Measurements from ENCODE around the gene ATP11C. TPM values are rescaled to one million over a fixed set of nuclear protein-coding genes. Genes with fewer than 3 reads are reported as not detected.
"Not testable (repeated sequence)": the region's sequence is repeated elsewhere in the genome, so short reads cannot be mapped to it uniquely, and the experiment has no call there.

ATP11C gene
- total and polyA plus RNA-seq, 2 experiments from 2014 or later, result 44.0 to 90.7 TPM

DNA sequence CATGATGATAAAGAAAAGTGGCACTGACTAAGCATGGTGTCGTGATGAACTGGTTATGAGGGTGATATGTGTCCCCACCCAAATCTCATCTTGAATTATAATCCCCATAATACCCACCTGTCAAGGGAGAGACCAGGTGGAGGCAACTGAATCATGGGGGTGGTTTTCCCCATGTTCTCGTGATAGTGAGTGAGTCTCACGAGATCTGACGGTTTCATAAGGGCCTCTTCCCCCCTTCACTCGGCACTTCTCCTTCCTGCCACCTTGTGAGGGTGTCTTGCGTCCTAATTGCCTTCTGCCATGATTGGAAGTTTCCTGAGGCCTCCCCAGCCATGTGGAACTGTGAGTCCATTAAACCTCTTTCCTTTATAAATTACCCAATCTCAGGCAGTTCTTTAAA lies 11.7 kb downstream of the ATP11C start:
- H4K20me1 ChIP-seq (replicated peaks; ENCODE audit: insufficient read depth), result peaks cover 10% of the 10 kb centered on the region; the same call in 1 of the 2 replicates
- H3K27ac Mint-ChIP-seq; H3K27me3 Mint-ChIP-seq (ENCODE audit: insufficient read depth, low read depth, poor library complexity); H3K4me3 Mint-ChIP-seq; H3K27ac ChIP-seq (ENCODE audit: low read depth); H2AFZ ChIP-seq; H3K4me3 ChIP-seq; DNase-seq (ENCODE audit: low spot score); H3F3A ChIP-seq (replicated peaks; ENCODE audit: low read depth); H3K4me1 ChIP-seq (ENCODE audit: insufficient read depth); H3K9me2 ChIP-seq (ENCODE audit: insufficient read depth); H3K9me3 Mint-ChIP-seq; H3K36me3 Mint-ChIP-seq (ENCODE audit: low read depth); ATAC-seq; H3K36me3 ChIP-seq (ENCODE audit: insufficient read depth); H3K27me3 ChIP-seq (ENCODE audit: insufficient read depth); H3K4me2 ChIP-seq: not testable (repeated sequence)
- peaks cover 24% of the 10 kb centered on the region for H3K4me1 Mint-ChIP-seq
- H3K79me2 ChIP-seq (replicated peaks; ENCODE audit: insufficient read depth), result peaks cover 80% of the 10 kb centered on the region

DNA sequence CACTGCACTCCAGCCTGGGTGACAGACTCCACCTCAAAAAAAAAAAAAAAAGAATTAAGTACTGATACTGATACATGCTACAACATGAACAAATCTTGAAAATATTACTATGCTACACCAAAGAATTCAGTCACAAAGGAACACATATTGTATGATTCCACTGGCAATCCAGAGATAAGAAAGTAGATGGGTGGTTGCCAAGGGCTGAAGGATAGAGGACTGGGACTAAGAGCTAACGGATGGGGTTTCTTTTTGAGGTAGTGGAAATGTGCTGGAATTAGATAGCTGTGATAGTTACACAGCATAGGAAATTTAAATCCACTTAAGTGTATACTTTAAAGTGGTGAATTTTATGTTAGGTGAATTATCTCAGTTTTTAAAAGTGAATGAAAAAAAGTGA lies 12.5 kb downstream of the ATP11C start:
- peaks cover 80% of the 10 kb centered on the region for H3K79me2 ChIP-seq (replicated peaks; ENCODE audit: insufficient read depth)
- no peaks in the 10 kb centered on the region for H3K9me2 ChIP-seq (ENCODE audit: insufficient read depth)
- H2AFZ ChIP-seq, result no peak overlapping the region

DNA sequence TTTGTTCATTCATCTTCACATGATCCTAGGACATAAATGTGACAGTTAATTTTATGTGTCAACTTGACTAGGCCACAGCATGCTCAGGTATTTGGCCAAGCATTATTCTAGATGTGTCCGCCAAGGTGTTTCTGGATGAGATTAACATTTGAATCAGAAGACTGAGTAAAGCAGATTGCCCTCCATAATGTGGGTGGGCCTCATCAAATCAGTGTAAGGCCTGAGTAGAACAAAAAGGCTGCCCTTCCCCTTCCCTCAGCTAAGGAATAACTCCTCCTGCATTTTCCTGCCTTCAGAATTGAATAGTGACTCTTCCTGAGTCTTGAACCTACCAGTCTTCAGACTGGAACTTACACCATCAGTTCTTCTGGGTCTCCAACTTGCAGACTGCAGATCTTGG lies 18.4 kb downstream of the ATP11C start:
- Histone ChIP-seq H3K9me2 (ENCODE audit: insufficient read depth) (no peaks in the 10 kb centered on the region), H3K27me3 (ENCODE audit: insufficient read depth) (no peaks in the 10 kb centered on the region), H3K27ac (ENCODE audit: low read depth) (no peak overlapping the region), H3K79me2 (replicated peaks; ENCODE audit: insufficient read depth) (peaks cover 81% of the 10 kb centered on the region), H3K36me3 (ENCODE audit: insufficient read depth) (no peaks in the 10 kb centered on the region), H2AFZ (no peak overlapping the region), H3K4me1 (ENCODE audit: insufficient read depth) (peaks cover 24% of the 10 kb centered on the region), H4K20me1 (replicated peaks; ENCODE audit: insufficient read depth) (peaks cover 5% of the 10 kb centered on the region; the same call in 1 of the 2 replicates), H3K4me2 (no peak overlapping the region), H3F3A (replicated peaks; ENCODE audit: low read depth) (no peaks in the 10 kb centered on the region), H3K4me3 (no peak overlapping the region)
- Mint-ChIP-seq H3K27ac (no peak overlapping the region), H3K4me3 (no peak overlapping the region), H3K27me3 (ENCODE audit: insufficient read depth, low read depth, poor library complexity) (peaks cover 3% of the 10 kb centered on the region), H3K9me3 (no peaks in the 10 kb centered on the region), H3K36me3 (ENCODE audit: low read depth) (no peaks in the 10 kb centered on the region; the same call in 2 of the 3 replicates), H3K4me1 (peaks cover 36% of the 10 kb centered on the region)
- ATAC-seq (no peak), DNase-seq (ENCODE audit: low spot score) (no peak)
- TF ChIP-seq, protein P1, sequence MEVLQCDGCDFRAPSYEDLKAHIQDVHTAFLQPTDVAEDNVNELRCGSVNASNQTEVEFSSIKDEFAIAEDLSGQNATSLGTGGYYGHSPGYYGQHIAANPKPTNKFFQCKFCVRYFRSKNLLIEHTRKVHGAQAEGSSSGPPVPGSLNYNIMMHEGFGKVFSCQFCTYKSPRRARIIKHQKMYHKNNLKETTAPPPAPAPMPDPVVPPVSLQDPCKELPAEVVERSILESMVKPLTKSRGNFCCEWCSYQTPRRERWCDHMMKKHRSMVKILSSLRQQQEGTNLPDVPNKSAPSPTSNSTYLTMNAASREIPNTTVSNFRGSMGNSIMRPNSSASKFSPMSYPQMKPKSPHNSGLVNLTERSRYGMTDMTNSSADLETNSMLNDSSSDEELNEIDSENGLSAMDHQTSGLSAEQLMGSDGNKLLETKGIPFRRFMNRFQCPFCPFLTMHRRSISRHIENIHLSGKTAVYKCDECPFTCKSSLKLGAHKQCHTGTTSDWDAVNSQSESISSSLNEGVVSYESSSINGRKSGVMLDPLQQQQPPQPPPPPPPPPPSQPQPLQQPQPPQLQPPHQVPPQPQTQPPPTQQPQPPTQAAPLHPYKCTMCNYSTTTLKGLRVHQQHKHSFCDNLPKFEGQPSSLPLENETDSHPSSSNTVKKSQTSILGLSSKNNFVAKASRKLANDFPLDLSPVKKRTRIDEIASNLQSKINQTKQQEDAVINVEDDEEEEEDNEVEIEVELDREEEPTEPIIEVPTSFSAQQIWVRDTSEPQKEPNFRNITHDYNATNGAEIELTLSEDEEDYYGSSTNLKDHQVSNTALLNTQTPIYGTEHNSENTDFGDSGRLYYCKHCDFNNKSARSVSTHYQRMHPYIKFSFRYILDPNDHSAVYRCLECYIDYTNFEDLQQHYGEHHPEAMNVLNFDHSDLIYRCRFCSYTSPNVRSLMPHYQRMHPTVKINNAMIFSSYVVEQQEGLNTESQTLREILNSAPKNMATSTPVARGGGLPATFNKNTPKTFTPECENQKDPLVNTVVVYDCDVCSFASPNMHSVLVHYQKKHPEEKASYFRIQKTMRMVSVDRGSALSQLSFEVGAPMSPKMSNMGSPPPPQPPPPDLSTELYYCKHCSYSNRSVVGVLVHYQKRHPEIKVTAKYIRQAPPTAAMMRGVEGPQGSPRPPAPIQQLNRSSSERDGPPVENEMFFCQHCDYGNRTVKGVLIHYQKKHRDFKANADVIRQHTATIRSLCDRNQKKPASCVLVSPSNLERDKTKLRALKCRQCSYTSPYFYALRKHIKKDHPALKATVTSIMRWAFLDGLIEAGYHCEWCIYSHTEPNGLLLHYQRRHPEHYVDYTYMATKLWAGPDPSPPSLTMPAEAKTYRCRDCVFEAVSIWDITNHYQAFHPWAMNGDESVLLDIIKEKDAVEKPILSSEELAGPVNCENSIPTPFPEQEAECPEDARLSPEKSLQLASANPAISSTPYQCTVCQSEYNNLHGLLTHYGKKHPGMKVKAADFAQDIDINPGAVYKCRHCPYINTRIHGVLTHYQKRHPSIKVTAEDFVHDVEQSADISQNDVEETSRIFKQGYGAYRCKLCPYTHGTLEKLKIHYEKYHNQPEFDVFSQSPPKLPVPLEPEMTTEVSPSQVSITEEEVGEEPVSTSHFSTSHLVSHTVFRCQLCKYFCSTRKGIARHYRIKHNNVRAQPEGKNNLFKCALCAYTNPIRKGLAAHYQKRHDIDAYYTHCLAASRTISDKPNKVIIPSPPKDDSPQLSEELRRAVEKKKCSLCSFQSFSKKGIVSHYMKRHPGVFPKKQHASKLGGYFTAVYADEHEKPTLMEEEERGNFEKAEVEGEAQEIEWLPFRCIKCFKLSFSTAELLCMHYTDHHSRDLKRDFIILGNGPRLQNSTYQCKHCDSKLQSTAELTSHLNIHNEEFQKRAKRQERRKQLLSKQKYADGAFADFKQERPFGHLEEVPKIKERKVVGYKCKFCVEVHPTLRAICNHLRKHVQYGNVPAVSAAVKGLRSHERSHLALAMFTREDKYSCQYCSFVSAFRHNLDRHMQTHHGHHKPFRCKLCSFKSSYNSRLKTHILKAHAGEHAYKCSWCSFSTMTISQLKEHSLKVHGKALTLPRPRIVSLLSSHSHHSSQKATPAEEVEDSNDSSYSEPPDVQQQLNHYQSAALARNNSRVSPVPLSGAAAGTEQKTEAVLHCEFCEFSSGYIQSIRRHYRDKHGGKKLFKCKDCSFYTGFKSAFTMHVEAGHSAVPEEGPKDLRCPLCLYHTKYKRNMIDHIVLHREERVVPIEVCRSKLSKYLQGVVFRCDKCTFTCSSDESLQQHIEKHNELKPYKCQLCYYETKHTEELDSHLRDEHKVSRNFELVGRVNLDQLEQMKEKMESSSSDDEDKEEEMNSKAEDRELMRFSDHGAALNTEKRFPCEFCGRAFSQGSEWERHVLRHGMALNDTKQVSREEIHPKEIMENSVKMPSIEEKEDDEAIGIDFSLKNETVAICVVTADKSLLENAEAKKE (CRISPR knock-in tag; IDR thresholded peaks at IDR 0.05), result no peak
- no peak for TF ChIP-seq JUNB (IDR thresholded peaks at IDR 0.05; ENCODE audit: unreplicated experiment)

More for the DNA sequence above, 12.5 kb downstream of the ATP11C start:
- H4K20me1 ChIP-seq (replicated peaks; ENCODE audit: insufficient read depth), result peaks cover 11% of the 10 kb centered on the region; the same call in 1 of the 2 replicates
- ATAC-seq (no peak), DNase-seq (ENCODE audit: low spot score) (no peak)
- Mint-ChIP-seq H3K27me3 (ENCODE audit: insufficient read depth, low read depth, poor library complexity) (no peaks in the 10 kb centered on the region), H3K27ac (no peak overlapping the region), H3K36me3 (ENCODE audit: low read depth) (no peaks in the 10 kb centered on the region; the same call in 1 of the 3 replicates), H3K4me1 (peaks cover 16% of the 10 kb centered on the region), H3K9me3 (no peaks in the 10 kb centered on the region), H3K4me3 (no peak overlapping the region)
- TF ChIP-seq ZNF114 (CRISPR knock-in tag; IDR thresholded peaks at IDR 0.05) (no peak), STAT1 (IDR thresholded peaks at IDR 0.05; ENCODE audit: unreplicated experiment) (no peak), POLR2AphosphoS5 (IDR thresholded peaks at IDR 0.05; ENCODE audit: low read depth) (no peak), JUNB (IDR thresholded peaks at IDR 0.05; ENCODE audit: unreplicated experiment) (no peak), EZH2 (IDR thresholded peaks at IDR 0.05; ENCODE audit: low read depth, unreplicated experiment) (no peak), CREB1 (CRISPR knock-in tag; IDR thresholded peaks at IDR 0.05; ENCODE audit: low read depth) (no peak), NANOG (IDR thresholded peaks at IDR 0.05; ENCODE audit: borderline replicate concordance) (no peak)
- TF ChIP-seq, protein P2, sequence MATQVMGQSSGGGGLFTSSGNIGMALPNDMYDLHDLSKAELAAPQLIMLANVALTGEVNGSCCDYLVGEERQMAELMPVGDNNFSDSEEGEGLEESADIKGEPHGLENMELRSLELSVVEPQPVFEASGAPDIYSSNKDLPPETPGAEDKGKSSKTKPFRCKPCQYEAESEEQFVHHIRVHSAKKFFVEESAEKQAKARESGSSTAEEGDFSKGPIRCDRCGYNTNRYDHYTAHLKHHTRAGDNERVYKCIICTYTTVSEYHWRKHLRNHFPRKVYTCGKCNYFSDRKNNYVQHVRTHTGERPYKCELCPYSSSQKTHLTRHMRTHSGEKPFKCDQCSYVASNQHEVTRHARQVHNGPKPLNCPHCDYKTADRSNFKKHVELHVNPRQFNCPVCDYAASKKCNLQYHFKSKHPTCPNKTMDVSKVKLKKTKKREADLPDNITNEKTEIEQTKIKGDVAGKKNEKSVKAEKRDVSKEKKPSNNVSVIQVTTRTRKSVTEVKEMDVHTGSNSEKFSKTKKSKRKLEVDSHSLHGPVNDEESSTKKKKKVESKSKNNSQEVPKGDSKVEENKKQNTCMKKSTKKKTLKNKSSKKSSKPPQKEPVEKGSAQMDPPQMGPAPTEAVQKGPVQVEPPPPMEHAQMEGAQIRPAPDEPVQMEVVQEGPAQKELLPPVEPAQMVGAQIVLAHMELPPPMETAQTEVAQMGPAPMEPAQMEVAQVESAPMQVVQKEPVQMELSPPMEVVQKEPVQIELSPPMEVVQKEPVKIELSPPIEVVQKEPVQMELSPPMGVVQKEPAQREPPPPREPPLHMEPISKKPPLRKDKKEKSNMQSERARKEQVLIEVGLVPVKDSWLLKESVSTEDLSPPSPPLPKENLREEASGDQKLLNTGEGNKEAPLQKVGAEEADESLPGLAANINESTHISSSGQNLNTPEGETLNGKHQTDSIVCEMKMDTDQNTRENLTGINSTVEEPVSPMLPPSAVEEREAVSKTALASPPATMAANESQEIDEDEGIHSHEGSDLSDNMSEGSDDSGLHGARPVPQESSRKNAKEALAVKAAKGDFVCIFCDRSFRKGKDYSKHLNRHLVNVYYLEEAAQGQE (IDR thresholded peaks at IDR 0.05; ENCODE audit: unreplicated experiment), result no peak
- H3K4me2 ChIP-seq, result no peak overlapping the region
- H3K36me3 ChIP-seq (ENCODE audit: insufficient read depth), result no peaks in the 10 kb centered on the region
- no peak overlapping the region for H3K4me3 ChIP-seq
- peaks cover 10% of the 10 kb centered on the region; the same call in 1 of the 2 replicates for H3K4me1 ChIP-seq (ENCODE audit: insufficient read depth)
- H3K27me3 ChIP-seq (ENCODE audit: insufficient read depth), result no peaks in the 10 kb centered on the region
- H3F3A ChIP-seq (replicated peaks; ENCODE audit: low read depth), result no peaks in the 10 kb centered on the region
- H3K27ac ChIP-seq (ENCODE audit: low read depth), result no peak overlapping the region

Measured in GM23338 (cell line).